HG03439 (cell line): ENCODE data around the gene NTNG2.
"Not testable (repeated sequence)": the region's sequence is repeated elsewhere in the genome, so short reads cannot be mapped to it uniquely, and the experiment has no call there.

Experiments used
- ATAC-seq: cut with Tn5 transposase; IDR thresholded peaks from one replicate; pipeline ENCODE4 v1.9.1; 2021; ENCODE audit warnings: mild to moderate bottlenecking, moderate library complexity; ENCODE audit not compliant: unreplicated experiment

The NTNG2 gene

DNA sequence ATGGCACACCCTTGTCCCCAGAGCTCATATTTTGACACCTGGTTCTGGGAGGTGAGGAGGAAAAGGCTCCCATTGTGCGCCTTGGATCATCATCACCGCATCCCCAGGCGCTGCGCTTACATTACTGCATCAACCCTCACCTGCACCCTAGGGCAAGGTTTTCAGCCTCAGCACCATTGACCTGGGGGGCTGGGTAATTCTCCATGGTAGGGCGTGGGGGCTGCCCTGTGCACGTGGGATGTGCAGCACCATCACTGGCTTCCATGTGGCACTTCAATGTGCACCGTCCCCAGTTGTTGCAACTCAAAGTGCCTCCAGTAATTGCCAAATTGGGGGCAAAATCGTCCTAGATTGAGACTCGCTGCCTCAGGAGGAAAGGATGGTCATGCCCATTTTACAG lies 83.6 kb downstream of the NTNG2 start:
- ATAC-seq = no peak

DNA sequence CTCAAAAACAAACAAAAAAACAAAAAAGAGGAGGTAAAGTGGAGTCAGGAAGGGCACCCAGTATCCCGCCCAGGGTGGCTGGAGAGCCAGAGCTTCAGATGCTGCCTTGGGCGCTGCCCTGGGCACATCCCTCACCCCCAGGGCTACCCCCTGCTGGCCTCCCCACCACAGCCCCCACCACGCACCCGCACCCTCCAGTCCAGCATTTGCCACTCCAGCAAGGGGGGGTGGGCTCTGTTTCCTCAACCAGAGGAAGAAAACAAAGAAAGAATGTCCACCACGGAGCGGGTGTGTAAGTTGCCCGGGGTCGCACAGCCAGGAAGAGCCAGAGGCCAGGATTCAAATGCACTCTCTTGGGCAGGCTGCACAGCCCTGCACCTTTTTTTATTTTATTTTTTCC lies 86.1 kb downstream of the NTNG2 start:
- no peak for ATAC-seq

DNA sequence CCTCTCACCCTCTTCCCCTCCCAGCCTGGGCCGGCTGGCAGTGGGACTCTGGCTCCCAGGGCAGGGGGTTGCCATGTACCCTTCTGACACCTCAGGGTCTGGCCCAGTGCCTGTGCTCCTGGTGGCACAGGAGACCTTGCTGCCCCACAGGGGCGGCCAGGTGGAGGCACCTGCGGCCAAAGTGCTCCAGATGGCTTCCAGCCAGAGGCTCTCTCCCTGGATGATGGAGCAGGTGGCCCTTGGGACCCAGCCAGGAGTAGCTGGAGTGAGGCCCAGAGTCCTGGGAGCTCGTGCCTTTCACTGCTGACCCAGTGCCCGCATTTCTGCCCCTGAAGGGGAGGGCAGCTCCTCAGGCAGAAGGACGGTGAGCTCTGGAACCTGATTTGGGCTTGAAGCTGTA lies 87.3 kb downstream of the NTNG2 start:
- no peak for ATAC-seq

- ATAC-seq = no peak
These were observed 87.8 kb downstream of the NTNG2 start for GRCh38 chr9:132249690-132250089.

GRCh38 chr9:132250324-132251262 lies 88.7 kb downstream of the NTNG2 start:
- no peak for ATAC-seq

- no peak for ATAC-seq
These were observed 99.0 kb downstream of the NTNG2 start for GRCh38 chr9:132260846-132261245.

GRCh38 chr9:132266017-132266416 lies 104.2 kb downstream of the NTNG2 start:
- ATAC-seq = no peak

DNA sequence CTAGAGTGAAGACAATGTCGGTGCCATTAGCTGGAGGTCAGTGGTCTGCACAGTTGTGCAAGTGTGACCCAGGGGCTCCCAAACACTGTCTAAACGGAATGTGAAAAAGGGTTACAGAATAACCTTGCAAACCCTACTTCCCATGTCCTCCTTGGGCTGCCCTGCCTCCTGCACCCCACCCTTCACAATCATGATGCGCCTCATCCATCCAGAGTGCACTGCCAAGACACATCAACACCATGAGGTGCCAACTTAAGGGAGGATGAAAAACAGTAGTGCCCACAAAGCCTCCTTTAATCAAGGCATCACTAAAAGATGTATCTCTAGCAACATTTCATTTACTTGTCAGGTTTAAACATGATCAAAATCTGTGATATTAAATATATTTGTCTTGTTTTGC lies 105.8 kb downstream of the NTNG2 start:
- ATAC-seq = no peak

DNA sequence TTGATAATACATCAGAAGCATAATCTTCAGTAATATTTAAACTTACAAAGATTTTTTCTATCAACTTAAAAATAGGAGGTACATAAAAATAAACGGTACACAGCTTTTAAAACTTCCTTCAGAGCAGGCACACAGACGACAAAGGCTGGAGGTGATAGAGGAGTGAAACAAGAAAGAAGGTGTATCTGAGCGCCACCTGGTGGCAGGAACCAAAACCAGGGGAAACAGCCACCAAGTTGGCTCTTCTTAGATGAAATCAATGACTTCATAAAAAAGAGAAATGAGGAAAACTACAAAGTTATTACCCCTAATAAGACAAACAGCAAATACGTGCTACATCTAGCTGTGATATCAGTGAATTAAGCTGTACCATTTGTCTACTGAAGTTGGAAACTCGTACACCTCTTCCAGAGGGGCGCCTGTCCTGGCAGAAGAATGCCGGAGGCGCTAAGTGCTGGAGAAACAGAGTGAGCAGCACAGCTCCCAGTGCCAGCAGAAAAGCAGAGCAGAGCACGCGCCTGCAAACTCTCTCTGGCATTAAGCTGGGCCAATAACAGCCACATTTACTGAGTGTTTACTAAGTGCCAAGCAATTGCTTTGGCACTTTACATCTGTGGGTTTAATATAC lies 107.0 kb downstream of the NTNG2 start:
- ATAC-seq = no peak

- not testable (repeated sequence) for ATAC-seq
These were observed 108.1 kb downstream of the NTNG2 start for GRCh38 chr9:132269704-132270516.

GRCh38 chr9:132274861-132275260 lies 113.0 kb downstream of the NTNG2 start:
- ATAC-seq = no peak

- no peak for ATAC-seq
These were observed 121.3 kb downstream of the NTNG2 start for GRCh38 chr9:132283165-132283564.

DNA sequence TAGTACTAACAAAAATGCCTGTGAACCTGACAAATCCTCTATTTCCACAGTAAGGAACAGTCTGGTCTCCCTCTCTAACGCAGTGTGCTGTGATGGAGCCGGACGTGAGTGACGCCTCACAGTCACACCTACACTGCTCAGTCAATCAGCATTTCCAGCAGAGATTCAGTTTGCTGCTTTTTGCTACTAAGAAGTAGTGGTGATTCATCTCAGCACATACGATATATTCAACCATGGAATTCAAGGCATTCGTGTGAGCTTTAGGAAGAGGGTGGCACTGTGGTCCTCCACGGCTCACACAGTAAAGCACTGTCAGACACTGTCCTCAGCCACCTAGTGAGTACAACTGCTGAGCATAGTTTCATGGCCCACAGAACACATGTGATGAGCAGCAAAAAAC lies 122.0 kb downstream of the NTNG2 start:
- ATAC-seq = no peak

GRCh38 chr9:132287256-132287760 lies 125.5 kb downstream of the NTNG2 start:
- no peak for ATAC-seq

GRCh38 chr9:132288361-132288760 lies 126.5 kb downstream of the NTNG2 start:
- ATAC-seq = no peak

- ATAC-seq = no peak
These were observed 127.1 kb downstream of the NTNG2 start for GRCh38 chr9:132288966-132289365.

GRCh38 chr9:132293145-132293721 lies 131.4 kb downstream of the NTNG2 start:
- no peak for ATAC-seq
